K562 (cell line): ENCODE results near the gene OR6S1. TPM values are rescaled to one million over a fixed set of nuclear protein-coding genes. Genes with fewer than 3 reads are reported as not detected.

Experiments
- ATF1 ChIP-seq, 2 experiments: fragments of 450-650 bp in 1 of 2; IDR thresholded peaks; 2 replicates each; pipeline ENCODE4 v1.6.1; 2016; ENCODE audit warnings: missing compliant biosample characterization in 1 of 2, missing genetic modification characterization in 1 of 2
- C11orf30 ChIP-seq: fragments of 450-650 bp; IDR thresholded peaks from 2 replicates; pipeline ENCODE4 v1.6.1; 2016; ENCODE audit warnings: low read depth, mild to moderate bottlenecking
- KDM1A ChIP-seq, 2 experiments: fragments of 450-650 bp; IDR thresholded peaks; 2 replicates each; pipeline ENCODE4 v1.6.1; 2016; ENCODE audit warnings: mild to moderate bottlenecking in 2 of 2
- LCOR ChIP-seq: sonication (generic); formaldehyde crosslinking; IDR thresholded peaks from 2 replicates; pipeline ENCODE4 v1.8.0; 2022; ENCODE audit warnings: mild to moderate bottlenecking, missing genetic modification reagents
- NR2C2 ChIP-seq, 2 experiments: fragments of 200-800 bp in 1 of 2; sonication (Bioruptor generic) in 1 of 2; sonication (generic) in 1 of 2; formaldehyde crosslinking in 1 of 2; IDR thresholded peaks; 2 replicates each; pipeline versions ENCODE4 v1.6.1 to v1.8.0; 2016 to 2022; ENCODE audit warnings: mild to moderate bottlenecking in 1 of 2, missing compliant biosample characterization in 1 of 2, missing genetic modification characterization in 1 of 2, missing genetic modification reagents in 1 of 2
- TARDBP ChIP-seq: fragments of 450-650 bp; IDR thresholded peaks from 2 replicates; pipeline ENCODE4 v1.6.1; 2016
- ZBTB33 ChIP-seq: sonication (generic); formaldehyde crosslinking; IDR thresholded peaks from 2 replicates; pipeline ENCODE4 v1.8.1; 2023; ENCODE audit warnings: mild to moderate bottlenecking, missing genetic modification reagents
- ZNF592 ChIP-seq: fragments of 450-650 bp; IDR thresholded peaks from 2 replicates; pipeline ENCODE4 v1.6.1; 2017; ENCODE audit warnings: antibody characterized with exemption, mild to moderate bottlenecking
- polyA plus RNA-seq, 8 experiments: library from polyadenylated mRNA; depleted of rRNA in 4 of 8; stranded (reverse) in 5 of 8; unstranded in 3 of 8; fragments of >200 nt; fragmentation: Nextera tagmentation in 2 of 8; fragmentation: Illumina TruSeq in 1 of 8; extraction: Ambion mirVana in 2 of 8; extraction: Trizol in 1 of 8; gene quantifications; 2 replicates each; pipeline versions ENCODE4 v1.2.1 to v1.2.3, GENCODE V29; 2011 to 2014; ENCODE audit warnings: inconsistent platforms in 1 of 8, missing spikeins in 1 of 8
- total RNA-seq, 7 experiments: library from RNA; depleted of rRNA in 6 of 7; stranded (reverse); fragments of >200 nt in 6 of 7; fragmentation: Illumina TruSeq in 2 of 7; extraction: Trizol in 2 of 7; gene quantifications; 2 replicates each; pipeline versions ENCODE4 v1.2.1 to v1.2.3, GENCODE V29; 2011 to 2021; ENCODE audit warnings: low replicate concordance in 1 of 7
- TF ChIP-seq, protein P1 (sequence below): fragments of 250-450 bp; sonication (Bioruptor Pico); IDR thresholded peaks from 2 replicates; pipeline ENCODE4 v1.5.1; 2021; ENCODE audit warnings: mild to moderate bottlenecking

OR6S1 gene
- total and polyA plus RNA-seq, 9 of the 15 experiments (the other 6 are each of a cell fraction or from before 2014, with no cell fraction given): not detected

- TF ChIP-seq ZNF592: no peak
- TF ChIP-seq ATF1 (CRISPR knock-in tag; IDR thresholded peaks at IDR 0.05): no peak
- TF ChIP-seq ATF1 (tag; IDR thresholded peaks at IDR 0.05): no peak
- TF ChIP-seq, protein P1, sequence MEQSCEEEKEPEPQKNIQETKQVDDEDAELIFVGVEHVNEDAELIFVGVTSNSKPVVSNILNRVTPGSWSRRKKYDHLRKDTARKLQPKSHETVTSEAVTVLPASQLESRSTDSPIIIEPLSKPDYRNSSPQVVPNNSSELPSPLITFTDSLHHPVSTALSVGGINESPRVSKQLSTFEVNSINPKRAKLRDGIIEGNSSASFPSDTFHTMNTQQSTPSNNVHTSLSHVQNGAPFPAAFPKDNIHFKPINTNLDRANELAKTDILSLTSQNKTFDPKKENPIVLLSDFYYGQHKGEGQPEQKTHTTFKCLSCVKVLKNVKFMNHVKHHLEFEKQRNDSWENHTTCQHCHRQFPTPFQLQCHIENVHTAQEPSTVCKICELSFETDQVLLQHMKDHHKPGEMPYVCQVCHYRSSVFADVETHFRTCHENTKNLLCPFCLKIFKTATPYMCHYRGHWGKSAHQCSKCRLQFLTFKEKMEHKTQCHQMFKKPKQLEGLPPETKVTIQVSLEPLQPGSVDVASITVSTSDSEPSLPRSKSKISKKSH (CRISPR knock-in tag): no peak
- no peak for TF ChIP-seq NR2C2 (CRISPR knock-in tag; IDR thresholded peaks at IDR 0.05)
- 0 out of 2 replicates have a peak, but pooled peaks have one; percentile 12 for TF ChIP-seq NR2C2 (tag; IDR thresholded peaks at IDR 0.05)
- 0 out of 2 replicates have a peak, but pooled peaks have one; percentile 4 for TF ChIP-seq LCOR
- TF ChIP-seq ZBTB33 (CRISPR knock-in tag): no peak
- TF ChIP-seq C11orf30: no peak
- TF ChIP-seq KDM1A (IDR thresholded peaks at IDR 0.05): 0 out of 4 replicates have a peak, but pooled peaks of 1 of the 2 experiments have one; percentile 38
- no peak for TF ChIP-seq TARDBP
Measured at GRCh38 chr14:20614038-20614840, 27.3 kb downstream of the OR6S1 start (continued).
